ENCODE results near the gene GATA2.

DNA sequence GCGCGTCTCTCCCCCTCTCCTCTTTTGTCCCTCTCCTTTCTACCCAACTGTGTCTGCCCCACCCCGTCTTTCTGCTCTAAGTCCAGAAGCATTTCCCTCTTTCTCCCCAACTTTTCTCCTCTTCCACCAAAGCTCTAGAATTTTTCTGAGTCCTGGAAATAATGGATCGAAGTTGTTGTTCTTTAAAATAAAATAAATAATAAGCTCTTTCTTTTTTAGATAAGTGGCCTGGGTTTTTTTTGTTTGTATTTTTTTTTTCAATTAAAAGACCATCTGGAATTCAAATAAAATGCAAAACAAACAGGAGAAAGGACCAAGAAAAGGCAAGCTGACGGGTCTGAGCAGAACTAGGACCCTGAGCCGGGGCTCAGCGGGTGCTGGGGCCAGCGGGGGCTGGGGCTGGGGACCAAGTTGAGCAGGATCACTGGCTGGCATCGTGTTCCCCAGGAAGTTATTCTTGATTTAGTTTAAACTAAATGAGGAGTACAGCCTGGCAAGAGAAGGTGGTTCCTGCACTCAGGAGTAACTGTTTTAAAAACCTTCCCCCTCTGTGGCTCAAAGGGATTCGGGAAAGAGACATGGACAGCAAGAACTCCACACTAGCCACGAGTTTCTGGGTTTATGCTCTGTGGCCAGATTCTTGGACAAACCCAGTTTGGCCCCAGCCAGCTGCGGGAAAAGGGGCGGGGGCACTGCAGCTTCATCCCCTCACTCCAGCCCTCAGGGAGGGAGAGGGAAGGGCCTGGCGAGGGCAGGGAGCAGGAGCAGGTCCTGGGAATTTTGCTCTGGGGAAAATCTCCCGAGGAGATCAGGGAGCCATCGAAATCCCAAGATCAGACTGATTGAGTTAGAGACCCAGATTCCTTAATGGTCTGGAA, 8.4 kb downstream of the GATA2 start:
- TF ChIP-seq, protein P1, sequence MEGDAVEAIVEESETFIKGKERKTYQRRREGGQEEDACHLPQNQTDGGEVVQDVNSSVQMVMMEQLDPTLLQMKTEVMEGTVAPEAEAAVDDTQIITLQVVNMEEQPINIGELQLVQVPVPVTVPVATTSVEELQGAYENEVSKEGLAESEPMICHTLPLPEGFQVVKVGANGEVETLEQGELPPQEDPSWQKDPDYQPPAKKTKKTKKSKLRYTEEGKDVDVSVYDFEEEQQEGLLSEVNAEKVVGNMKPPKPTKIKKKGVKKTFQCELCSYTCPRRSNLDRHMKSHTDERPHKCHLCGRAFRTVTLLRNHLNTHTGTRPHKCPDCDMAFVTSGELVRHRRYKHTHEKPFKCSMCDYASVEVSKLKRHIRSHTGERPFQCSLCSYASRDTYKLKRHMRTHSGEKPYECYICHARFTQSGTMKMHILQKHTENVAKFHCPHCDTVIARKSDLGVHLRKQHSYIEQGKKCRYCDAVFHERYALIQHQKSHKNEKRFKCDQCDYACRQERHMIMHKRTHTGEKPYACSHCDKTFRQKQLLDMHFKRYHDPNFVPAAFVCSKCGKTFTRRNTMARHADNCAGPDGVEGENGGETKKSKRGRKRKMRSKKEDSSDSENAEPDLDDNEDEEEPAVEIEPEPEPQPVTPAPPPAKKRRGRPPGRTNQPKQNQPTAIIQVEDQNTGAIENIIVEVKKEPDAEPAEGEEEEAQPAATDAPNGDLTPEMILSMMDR (IDR thresholded peaks at IDR 0.05; ENCODE audit: insufficient read depth, low read length, poor library complexity, severe bottlenecking): no peak
- no peak for TF ChIP-seq EZH2phosphoT487 (conservative IDR thresholded peaks at IDR 0.05; ENCODE audit: low read length)

All from SU-DHL-6 (cell line).